ENCODE data around the gene SFXN3.

The SFXN3 gene

DNA sequence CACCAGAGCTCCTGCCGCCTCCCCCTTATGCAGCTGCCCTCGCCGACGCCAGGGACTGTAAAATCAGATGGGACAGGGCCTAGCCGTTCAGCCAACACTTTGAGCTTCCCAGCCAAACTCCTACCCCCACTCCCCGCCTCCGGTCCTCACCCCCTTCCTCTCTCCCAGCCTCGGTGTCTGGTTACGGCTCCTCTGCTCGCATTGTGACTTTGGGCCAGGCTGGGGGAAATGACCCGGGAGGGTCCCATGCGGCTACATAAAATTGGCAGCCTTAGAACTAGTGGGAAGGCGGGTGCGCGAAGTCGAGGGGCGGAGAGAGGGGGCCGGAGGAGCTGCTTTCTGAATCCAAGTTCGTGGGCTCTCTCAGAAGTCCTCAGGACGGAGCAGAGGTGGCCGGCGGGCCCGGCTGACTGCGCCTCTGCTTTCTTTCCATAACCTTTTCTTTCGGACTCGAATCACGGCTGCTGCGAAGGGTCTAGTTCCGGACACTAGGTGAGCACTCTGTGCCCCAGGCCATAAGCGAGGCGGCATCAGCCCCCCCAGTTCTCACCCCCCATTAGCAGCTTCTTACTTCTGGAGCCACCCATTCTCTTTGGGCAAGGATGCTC is 30.7 kb downstream of the SFXN3 start, which contains the start of gene KAZALD1:
Gene KAZALD1, plus strand, starts transcription at position 366 of the 608 bp plus-strand sequence. CDS start 604 bp downstream, outside the sequence.
- DNase-seq: no peak

- DNase-seq: no peak
Measured at GRCh38 chr10:101062232-101063049, 31.4 kb downstream of the SFXN3 start.

DNA sequence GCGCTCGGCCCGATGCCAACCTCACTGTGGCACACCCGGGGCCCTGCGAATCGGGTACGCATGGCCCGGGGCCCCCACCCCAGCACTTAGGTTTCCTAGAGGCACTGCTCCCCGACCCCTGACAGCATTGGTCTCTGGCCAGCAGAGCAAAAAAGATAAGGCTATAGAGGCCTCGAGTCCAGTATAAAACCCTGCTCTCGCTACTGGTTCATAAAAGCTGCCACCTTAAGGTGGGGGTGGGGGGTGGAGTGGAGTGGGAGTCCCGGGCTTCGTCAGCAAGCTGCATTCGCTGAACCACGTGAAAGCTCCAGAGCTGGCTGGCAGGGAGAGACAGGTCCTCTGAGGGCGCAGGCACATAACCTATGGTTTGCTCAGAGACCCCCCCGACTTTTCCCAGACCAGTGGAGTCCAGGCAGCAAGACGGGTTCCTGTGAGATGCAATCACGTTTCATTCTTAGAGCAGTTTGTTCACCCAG is 32.1 kb downstream of the SFXN3 start:
- no peak for DNase-seq

GRCh38 chr10:101063548-101064414 is 32.7 kb downstream of the SFXN3 start:
- DNase-seq: no peak

GRCh38 chr10:101064415-101065030 is 33.5 kb downstream of the SFXN3 start:
- DNase-seq: no peak

- DNase-seq: no peak
Measured at GRCh38 chr10:101065481-101066145, 34.6 kb downstream of the SFXN3 start.

DNA sequence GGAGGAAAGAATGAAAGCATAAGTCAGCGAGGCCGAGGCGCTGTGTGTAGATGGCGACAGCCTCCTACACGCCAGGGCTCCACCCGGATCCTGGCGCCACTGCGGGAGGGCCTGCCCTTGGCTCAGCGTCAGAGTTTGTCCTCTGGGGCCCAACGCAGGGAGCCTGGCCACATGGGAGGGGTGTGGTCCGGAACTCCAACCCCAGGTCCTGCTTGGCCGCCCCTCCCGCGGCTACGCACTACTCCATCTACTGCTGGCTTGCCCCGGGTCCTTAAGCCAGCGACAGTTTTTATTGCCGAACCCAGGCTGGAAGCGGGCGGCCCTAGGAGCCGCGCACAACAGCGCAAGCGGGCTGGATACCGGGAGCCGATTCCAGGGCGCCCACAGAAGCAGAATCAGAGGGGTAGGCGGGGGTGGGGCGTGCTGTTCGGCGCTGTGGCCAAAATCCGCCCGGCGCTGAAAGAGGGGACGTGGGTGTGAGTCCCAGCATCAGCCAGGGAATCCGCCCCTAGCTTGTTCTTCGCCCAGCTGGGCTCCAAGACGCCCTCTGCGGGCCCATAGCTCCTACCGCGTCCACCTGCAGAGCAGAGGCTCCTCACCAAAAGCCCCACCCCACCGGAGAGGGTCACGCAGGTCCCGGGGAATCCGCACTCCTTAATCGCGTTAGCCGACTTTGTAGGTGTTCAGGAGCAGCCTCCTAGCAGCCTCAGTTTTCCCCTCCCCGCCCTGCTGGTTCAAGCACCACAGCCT is 35.3 kb downstream of the SFXN3 start:
- DNase-seq: no peak

GRCh38 chr10:101066896-101067355 is 35.9 kb downstream of the SFXN3 start:
- DNase-seq: no peak

DNA sequence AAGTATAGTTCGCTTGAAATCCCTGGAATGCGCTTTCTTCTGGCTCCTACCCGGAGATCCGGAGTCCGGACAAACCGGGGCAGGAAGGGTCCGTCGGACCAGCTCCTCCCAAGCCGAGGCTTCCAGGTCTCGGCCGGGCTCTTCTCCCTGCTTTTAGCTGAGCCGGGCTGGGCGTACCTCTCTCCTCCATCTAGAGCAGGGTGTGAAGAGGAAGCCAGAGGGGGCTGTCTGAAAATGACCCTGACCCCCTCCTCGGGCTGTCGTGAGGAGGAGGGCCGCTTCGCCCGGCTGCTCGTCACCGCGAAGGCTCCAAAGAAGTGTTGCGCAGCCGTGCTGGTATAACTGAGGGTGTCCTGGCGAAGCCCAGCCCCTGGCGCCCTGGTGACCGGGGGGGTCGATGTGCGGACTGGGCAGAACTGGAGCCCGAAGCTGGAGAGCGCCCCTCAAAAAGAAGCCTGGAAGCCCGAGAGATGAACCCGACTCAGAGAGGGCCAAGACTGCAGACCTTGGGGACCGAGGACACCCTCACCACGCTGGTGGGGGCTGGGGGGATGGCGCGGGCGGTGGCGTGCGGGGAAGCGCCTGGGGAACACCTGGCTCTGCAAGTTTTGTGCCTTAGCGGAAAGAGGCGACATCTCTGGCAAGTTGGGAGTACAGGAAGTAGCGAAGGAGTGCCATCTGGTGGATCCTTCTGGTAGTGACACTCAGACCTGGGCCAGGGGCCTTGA is 36.5 kb downstream of the SFXN3 start:
- DNase-seq: peak; percentile 63

DNA sequence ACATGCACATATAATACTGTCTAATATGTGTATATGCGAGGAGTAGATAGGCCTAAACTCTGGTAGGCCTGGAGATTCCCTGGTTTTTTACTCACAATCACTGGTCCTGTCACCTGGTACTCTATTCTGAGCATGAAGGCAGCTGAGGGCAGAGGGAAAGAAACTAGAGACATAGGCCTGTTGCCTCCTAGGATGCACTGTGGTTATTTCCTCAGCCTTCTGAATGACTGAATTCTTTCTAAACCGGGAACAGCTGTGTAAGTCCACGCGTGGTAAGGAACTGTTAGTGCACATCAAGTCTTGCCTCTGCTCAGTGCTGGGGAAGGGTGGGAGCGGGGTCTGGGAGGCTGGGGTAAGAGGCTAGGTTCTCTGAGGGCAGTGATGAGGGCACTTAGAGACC is 38.4 kb downstream of the SFXN3 start:
- no peak for DNase-seq

- DNase-seq: no peak
Measured at GRCh38 chr10:101070098-101070497, 39.1 kb downstream of the SFXN3 start.

DNA sequence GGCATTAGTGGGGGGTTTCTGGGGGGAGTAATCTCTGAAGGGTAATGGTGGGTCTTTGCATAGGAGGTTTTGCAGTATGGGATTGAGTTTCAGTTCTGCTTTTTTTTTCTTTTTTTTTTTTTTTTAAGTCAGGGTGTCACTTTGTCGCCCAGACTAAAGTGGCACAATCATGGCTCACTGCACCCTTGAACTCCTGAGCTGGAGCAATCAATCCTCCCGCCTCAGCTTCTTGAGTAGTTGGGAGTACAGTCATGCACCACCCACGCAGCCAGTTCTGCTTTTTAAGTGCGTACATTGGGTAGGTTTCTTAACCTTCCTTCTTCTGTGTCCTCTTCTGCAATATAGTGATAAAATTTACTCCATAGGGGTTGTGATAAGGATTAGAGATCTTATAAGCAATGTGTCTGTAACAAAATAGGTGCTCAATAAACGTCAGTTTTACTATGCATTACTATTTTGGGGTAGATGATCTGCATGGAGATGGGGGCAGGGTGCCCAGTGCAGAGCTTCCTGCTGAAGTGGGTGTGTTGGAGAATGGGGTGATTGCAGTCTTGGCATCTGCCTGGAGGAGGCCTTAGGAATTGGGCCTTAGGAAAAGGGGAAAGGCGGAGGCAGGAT is 40.3 kb downstream of the SFXN3 start:
- DNase-seq: no peak

- no peak for DNase-seq
Measured at GRCh38 chr10:101071885-101072433, 40.9 kb downstream of the SFXN3 start.

- DNase-seq: no peak
Measured at GRCh38 chr10:101072923-101073322, 41.9 kb downstream of the SFXN3 start.

DNA sequence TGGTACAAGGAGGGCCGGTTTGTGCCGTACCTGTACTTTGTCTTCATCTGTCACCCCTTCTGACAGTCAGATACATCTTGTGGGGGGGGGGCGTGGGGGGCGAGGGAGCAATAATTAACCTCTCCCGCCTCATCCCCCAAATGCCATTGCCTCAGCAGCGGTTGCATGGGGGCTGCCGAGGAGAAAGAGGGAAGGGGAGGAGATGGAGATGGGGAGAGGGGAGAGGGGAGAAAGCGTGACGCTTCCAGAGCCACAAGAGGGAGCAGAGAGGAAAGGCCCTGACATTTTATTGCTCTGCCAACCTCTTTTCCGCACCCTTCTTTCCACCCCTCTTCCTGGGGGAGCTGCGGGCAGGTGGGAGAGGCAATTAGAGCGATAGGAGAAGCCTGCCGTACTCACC is 42.6 kb downstream of the SFXN3 start:
- DNase-seq: no peak

- no peak for DNase-seq
Measured at GRCh38 chr10:101075775-101076174, 44.7 kb downstream of the SFXN3 start.

DNA sequence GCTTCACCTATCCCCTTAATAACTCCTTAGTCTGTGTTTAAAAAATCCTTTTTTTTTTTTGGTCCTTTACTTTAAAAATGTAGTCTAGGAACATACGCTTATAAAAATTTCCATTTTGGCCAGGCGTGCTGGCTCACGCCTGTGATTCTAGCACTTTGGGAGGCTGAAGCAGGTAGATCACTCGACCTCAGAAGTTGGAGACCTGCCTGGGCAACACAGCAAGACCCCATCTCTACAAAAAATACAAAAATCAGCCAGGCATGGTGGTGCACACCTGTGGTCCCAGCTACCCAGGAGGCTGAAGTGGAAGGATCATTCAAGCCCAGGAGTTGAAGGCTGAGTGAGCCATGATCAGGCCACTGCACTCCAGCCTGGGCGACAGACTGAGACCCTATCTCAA is 45.6 kb downstream of the SFXN3 start:
- no peak for DNase-seq

DNA sequence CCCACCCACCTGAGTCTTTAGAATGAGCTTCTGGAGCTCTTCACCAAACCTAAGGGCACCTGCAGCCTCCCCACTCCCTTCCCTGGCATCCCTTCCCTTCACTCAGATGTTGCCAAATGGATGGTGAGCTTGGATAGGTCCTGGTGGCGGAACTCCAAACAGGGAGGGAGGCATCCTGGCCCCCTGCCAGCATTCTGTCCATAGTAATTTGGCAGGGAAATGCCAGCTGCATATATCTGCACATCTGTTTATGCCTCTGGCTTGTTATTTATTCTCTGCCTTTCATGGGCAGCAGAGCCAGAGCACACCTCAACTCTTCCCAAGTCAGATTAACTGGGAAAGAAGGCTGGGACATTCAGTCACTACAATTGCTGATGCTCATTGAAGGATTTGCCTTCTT is 48.8 kb downstream of the SFXN3 start:
- no peak for DNase-seq

GRCh38 chr10:101080933-101081931 is 50.2 kb downstream of the SFXN3 start:
- no peak for DNase-seq

All from NK-92 treated with Interleukin-12 subunit alpha and Interleukin-12 subunit beta, amount 100 ng/mL, for 24 hours (cell line).